DND-41 (cell line): ENCODE measurements around the gene VPS13A.

Source experiments
- CTCF ChIP-seq: IDR thresholded peaks from 2 replicates; pipeline ENCODE4 v1.5.1; 2012; ENCODE audit warnings: borderline replicate concordance, low read length, moderate library complexity, mild to moderate bottlenecking; ENCODE audit not compliant: poor library complexity, severe bottlenecking; ENCODE audit errors: extremely low read depth
- EZH2 ChIP-seq: IDR thresholded peaks from 3 replicates; pipeline ENCODE4 v1.6.1; 2012; ENCODE audit warnings: borderline replicate concordance, low read depth, mild to moderate bottlenecking, moderate library complexity, low read length, inconsistent platforms; ENCODE audit not compliant: severe bottlenecking

DNA sequence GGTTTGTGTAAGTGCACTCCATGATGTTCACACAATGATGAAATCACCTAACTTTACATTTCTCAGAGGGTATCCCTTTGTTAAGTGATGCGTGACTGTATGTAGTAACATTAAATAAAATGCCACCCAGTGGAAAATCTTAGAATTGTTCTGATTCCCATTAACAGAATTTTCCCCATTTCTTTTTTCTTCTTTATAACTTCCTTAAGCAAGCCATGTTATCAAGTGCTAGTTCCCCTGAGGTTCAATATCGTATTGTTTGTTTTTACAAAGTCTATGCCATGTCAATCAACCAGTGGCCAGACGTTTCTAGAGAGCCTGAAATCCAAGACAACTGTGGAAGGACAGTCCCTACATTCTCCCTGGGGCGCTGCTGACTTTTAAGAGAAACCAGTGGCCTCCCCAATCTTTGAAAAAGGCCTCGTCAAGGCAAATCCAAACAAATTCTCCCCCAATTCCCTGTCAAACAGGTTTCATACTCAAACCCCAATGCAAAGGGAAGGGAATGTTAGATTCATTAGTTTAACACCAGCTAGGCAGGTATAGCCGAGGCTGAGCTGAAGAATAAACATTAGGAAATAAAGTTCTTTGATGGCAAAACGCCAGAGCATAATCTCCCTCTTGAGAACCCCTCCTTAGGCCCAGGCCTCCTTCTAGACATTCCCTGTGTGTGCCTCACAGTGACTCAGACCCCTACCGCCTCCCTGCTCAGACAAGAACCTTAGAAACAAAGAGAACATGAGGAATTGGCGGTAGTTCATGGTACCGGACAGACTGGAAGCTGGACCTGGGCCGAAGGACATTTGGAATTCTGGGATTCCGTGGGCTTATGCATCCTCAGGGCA is 272.1 kb downstream of the VPS13A start:
- TF ChIP-seq CTCF (no peak), EZH2 (no peak)
